Measurements from ENCODE around the gene CHKA. TPM values are rescaled to one million over a fixed set of nuclear protein-coding genes. Genes with fewer than 3 reads are reported as not detected.
A peak's percentile ranks its signal among the peaks of the same experiment; 100 is the strongest.

Gene CHKA
- total RNA-seq, 5 donors from 2014 or later (not counting 1 experiment from before 2014, with no cell fraction given) = 4.4 to 19.4 (median 7.6) TPM

- peaks cover 3 to 17% of the 10 kb centered on the region in 2 experiments for H3K4me1 ChIP-seq (ENCODE audit: control insufficient read depth in 1 of 2, extremely low read depth in 1 of 2, insufficient read depth in 2 of 2, low read length in 2 of 2)
- no peak overlapping the region for H3K4me3 ChIP-seq (ENCODE audit: control insufficient read depth in 1 of 2, extremely low read depth in 1 of 2, low read length in 1 of 2)
- H3K4me3 Mint-ChIP-seq = no peak overlapping the region
- DNase-seq = peak in 2 of 35 experiments; percentile 23 to 30
- no peak for ATAC-seq (replicated peaks in 1 of 4)
- H3K4me1 Mint-ChIP-seq = peaks cover 10 to 11% (median 10%) of the 10 kb centered on the region in 3 donors
- ChIA-PET POLR2A (no interaction called here), CTCF (no interaction called here)
- WGBS (ENCODE audit: insufficient coverage) = 65% methylated on average over 10 of the region's 15 CpGs
- no peaks in the 10 kb centered on the region for H3K36me3 Mint-ChIP-seq
- no peaks in the 10 kb centered on the region for H3K27me3 Mint-ChIP-seq
- H3K36me3 ChIP-seq (ENCODE audit: control insufficient read depth in 2 of 2, extremely low read depth in 1 of 2, insufficient read depth in 1 of 2, low read length in 1 of 2) = no peaks in the 10 kb centered on the region
- peaks cover 0 to 31% of the 10 kb centered on the region in 2 experiments for H3K27me3 ChIP-seq (replicated peaks in 1 of 2; ENCODE audit: control insufficient read depth in 2 of 2, extremely low read depth in 1 of 2, insufficient read depth in 2 of 2, low read length in 1 of 2)
- H3K27ac ChIP-seq (ENCODE audit: low read length) = no peak overlapping the region
- no peaks in the 10 kb centered on the region for H3K9me3 Mint-ChIP-seq
- H3K9me3 ChIP-seq = no peaks in the 10 kb centered on the region
- H3K27ac Mint-ChIP-seq = no peak overlapping the region
Measured at GRCh38 chr11:68146010-68146540, 24.9 kb upstream of the CHKA start.

- POLR2A ChIA-PET = no interaction called here
- CTCF ChIA-PET = no interaction called here
- no peaks in the 10 kb centered on the region for H3K9me3 Mint-ChIP-seq
Measured at GRCh38 chr11:68145120-68145866, 24.1 kb upstream of the CHKA start.

GRCh38 chr11:68143310-68143689 is 22.1 kb upstream of the CHKA start:
- no peaks in the 10 kb centered on the region for H3K36me3 Mint-ChIP-seq
- WGBS (ENCODE audit: insufficient coverage) = 100% methylated on average over 1 of the region's 4 CpGs
- no peak for DNase-seq

More at GRCh38 chr11:68145120-68145866, 24.1 kb upstream of the CHKA start:
- Histone ChIP-seq H3K36me3 (ENCODE audit: control insufficient read depth in 2 of 2, extremely low read depth in 1 of 2, insufficient read depth in 1 of 2, low read length in 1 of 2) (no peaks in the 10 kb centered on the region), H3K27ac (ENCODE audit: low read length) (no peak overlapping the region), H3K9me3 (no peaks in the 10 kb centered on the region), H3K27me3 (replicated peaks in 1 of 2; ENCODE audit: control insufficient read depth in 2 of 2, extremely low read depth in 1 of 2, insufficient read depth in 2 of 2, low read length in 1 of 2) (peaks cover 0 to 31% of the 10 kb centered on the region in 2 experiments), H3K4me3 (ENCODE audit: control insufficient read depth in 1 of 2, extremely low read depth in 1 of 2, low read length in 1 of 2) (no peak overlapping the region), H3K4me1 (ENCODE audit: control insufficient read depth in 1 of 2, extremely low read depth in 1 of 2, insufficient read depth in 2 of 2, low read length in 2 of 2) (peaks cover 3 to 17% of the 10 kb centered on the region in 2 experiments)
- DNase-seq (no peak), ATAC-seq (replicated peaks in 1 of 4) (no peak)
- Mint-ChIP-seq H3K4me1 (peaks cover 10 to 15% (median 13%) of the 10 kb centered on the region in 3 donors), H3K27ac (no peak overlapping the region), H3K36me3 (no peaks in the 10 kb centered on the region), H3K4me3 (peak overlapping the region in 1 of 3 donors; percentile 17), H3K27me3 (no peaks in the 10 kb centered on the region)
- WGBS (ENCODE audit: insufficient coverage) = 95% methylated on average over 8 of the region's 14 CpGs

GRCh38 chr11:68142441-68143309 is 21.5 kb upstream of the CHKA start:
- peaks cover 10 to 15% (median 13%) of the 10 kb centered on the region in 3 donors for H3K4me1 Mint-ChIP-seq
- H3K9me3 ChIP-seq = no peaks in the 10 kb centered on the region
- no peak overlapping the region for H3K27ac Mint-ChIP-seq

More at GRCh38 chr11:68143310-68143689, 22.1 kb upstream of the CHKA start:
- Histone ChIP-seq H3K36me3 (ENCODE audit: control insufficient read depth in 2 of 2, extremely low read depth in 1 of 2, insufficient read depth in 1 of 2, low read length in 1 of 2) (no peaks in the 10 kb centered on the region), H3K27ac (ENCODE audit: low read length) (no peak overlapping the region), H3K4me3 (ENCODE audit: control insufficient read depth in 1 of 2, extremely low read depth in 1 of 2, low read length in 1 of 2) (no peak overlapping the region), H3K9me3 (no peaks in the 10 kb centered on the region), H3K4me1 (ENCODE audit: control insufficient read depth in 1 of 2, extremely low read depth in 1 of 2, insufficient read depth in 2 of 2, low read length in 2 of 2) (peaks cover 3 to 17% of the 10 kb centered on the region in 2 experiments), H3K27me3 (replicated peaks in 1 of 2; ENCODE audit: control insufficient read depth in 2 of 2, extremely low read depth in 1 of 2, insufficient read depth in 2 of 2, low read length in 1 of 2) (peaks cover 0 to 25% of the 10 kb centered on the region in 2 experiments)
- ChIA-PET POLR2A (no interaction called here), CTCF (interaction anchor here in 1 of 2 donors (0.5 kb wide), 1 partner anchor 1041 kb away, joined by 3 read pairs; no protein-coding TSS in a partner anchor)
- no peaks in the 10 kb centered on the region for H3K9me3 Mint-ChIP-seq
- H3K4me3 Mint-ChIP-seq = no peak overlapping the region
- peaks cover 10 to 15% (median 13%) of the 10 kb centered on the region in 3 donors for H3K4me1 Mint-ChIP-seq
- H3K27ac Mint-ChIP-seq = no peak overlapping the region
- ATAC-seq (replicated peaks in 1 of 4) = no peak
- no peaks in the 10 kb centered on the region for H3K27me3 Mint-ChIP-seq

GRCh38 chr11:68142028-68142412 is 20.8 kb upstream of the CHKA start:
- CTCF ChIA-PET = no interaction called here
- ATAC-seq (replicated peaks in 1 of 4) (peak; percentile 23 to 68 (median 50)), DNase-seq (peak in 10 of 35 experiments; percentile 3 to 35 (median 16))
- Mint-ChIP-seq H3K9me3 (no peaks in the 10 kb centered on the region), H3K36me3 (no peaks in the 10 kb centered on the region), H3K4me1 (peaks cover 10 to 15% (median 13%) of the 10 kb centered on the region in 3 donors), H3K27me3 (no peaks in the 10 kb centered on the region), H3K4me3 (peak overlapping the region in 1 of 3 donors; percentile 57), H3K27ac (no peak overlapping the region)
- WGBS (ENCODE audit: insufficient coverage) = 4% methylated on average over 13 of the region's 13 CpGs
- no peak overlapping the region for H3K27ac ChIP-seq (ENCODE audit: low read length)
- H3K9me3 ChIP-seq = no peaks in the 10 kb centered on the region
- H3K4me1 ChIP-seq (ENCODE audit: control insufficient read depth in 1 of 2, extremely low read depth in 1 of 2, insufficient read depth in 2 of 2, low read length in 2 of 2) = peaks cover 3 to 17% of the 10 kb centered on the region in 2 experiments
- POLR2A ChIA-PET = no interaction called here
- peak overlapping the region in 1 of 2 donors; percentile 26 for H3K4me3 ChIP-seq (ENCODE audit: control insufficient read depth in 1 of 2, extremely low read depth in 1 of 2, low read length in 1 of 2)
- H3K36me3 ChIP-seq (ENCODE audit: control insufficient read depth in 2 of 2, extremely low read depth in 1 of 2, insufficient read depth in 1 of 2, low read length in 1 of 2) = no peaks in the 10 kb centered on the region
- peaks cover 0 to 21% of the 10 kb centered on the region in 2 experiments for H3K27me3 ChIP-seq (replicated peaks in 1 of 2; ENCODE audit: control insufficient read depth in 2 of 2, extremely low read depth in 1 of 2, insufficient read depth in 2 of 2, low read length in 1 of 2)

More at GRCh38 chr11:68142441-68143309, 21.5 kb upstream of the CHKA start:
- Mint-ChIP-seq H3K27me3 (no peaks in the 10 kb centered on the region), H3K4me3 (peak overlapping the region in 1 of 3 donors; percentile 57), H3K9me3 (no peaks in the 10 kb centered on the region), H3K36me3 (no peaks in the 10 kb centered on the region)
- DNase-seq (no peak), ATAC-seq (replicated peaks in 1 of 4) (no peak)
- WGBS (ENCODE audit: insufficient coverage) = 96% methylated on average over 9 of the region's 16 CpGs
- no peaks in the 10 kb centered on the region for H3K36me3 ChIP-seq (ENCODE audit: control insufficient read depth in 2 of 2, extremely low read depth in 1 of 2, insufficient read depth in 1 of 2, low read length in 1 of 2)
- POLR2A ChIA-PET = no interaction called here
- no peak overlapping the region for H3K4me3 ChIP-seq (ENCODE audit: control insufficient read depth in 1 of 2, extremely low read depth in 1 of 2, low read length in 1 of 2)
- H3K27me3 ChIP-seq (replicated peaks in 1 of 2; ENCODE audit: control insufficient read depth in 2 of 2, extremely low read depth in 1 of 2, insufficient read depth in 2 of 2, low read length in 1 of 2) = peaks cover 0 to 25% of the 10 kb centered on the region in 2 experiments
- peaks cover 3 to 17% of the 10 kb centered on the region in 2 experiments for H3K4me1 ChIP-seq (ENCODE audit: control insufficient read depth in 1 of 2, extremely low read depth in 1 of 2, insufficient read depth in 2 of 2, low read length in 2 of 2)
- no peak overlapping the region for H3K27ac ChIP-seq (ENCODE audit: low read length)
- CTCF ChIA-PET = interaction anchor here in 1 of 2 donors (0.5 kb wide), 1 partner anchor 1040 kb away, joined by 3 read pairs; no protein-coding TSS in a partner anchor
